Breast epithelium (tissue), 4 donors: ENCODE measurements around the gene COL23A1. TPM values are rescaled to one million over a fixed set of nuclear protein-coding genes. Genes with fewer than 3 reads are reported as not detected.
"Not testable (repeated sequence)": the region's sequence is repeated elsewhere in the genome, so short reads cannot be mapped to it uniquely, and the experiment has no call there.

ENCODE experiments used
- DNase-seq, 2 donors: peaks; one replicate each; pipeline ENCODE4 v3.0.0-alpha.2; 2019; ENCODE audit warnings: low spot score in 2 of 2
- H3K27ac ChIP-seq, 2 donors: fragments of 200-600 bp; sonication (generic) in 1 of 2; one replicate each; pipeline ENCODE4 v1.5.1; 2016 to 2019; ENCODE audit warnings: mild to moderate bottlenecking in 1 of 2
- H3K27me3 ChIP-seq, 2 donors: fragments of 200-600 bp; sonication (generic) in 1 of 2; one replicate each; pipeline versions ENCODE4 v1.5.1 to v1.6.0; 2017 to 2019; ENCODE audit warnings: control low read depth in 1 of 2, mild to moderate bottlenecking in 1 of 2
- H3K36me3 ChIP-seq: fragments of 200-600 bp; one replicate; pipeline ENCODE4 v1.5.1; 2019
- H3K4me1 ChIP-seq, 2 donors: fragments of 200-600 bp; sonication (generic); one replicate each; pipeline ENCODE4 v1.5.1; 2016 to 2019; ENCODE audit warnings: control low read depth in 1 of 2
- H3K4me3 ChIP-seq, 3 donors: fragments of 200-600 bp; sonication (generic); 1 replicate in 2 of 3; 2 replicates in 1 of 3; pipeline ENCODE4 v1.5.1; 2016 to 2019; ENCODE audit warnings: mild to moderate bottlenecking in 3 of 3, moderate library complexity in 2 of 3
- H3K9me3 ChIP-seq, 2 donors: fragments of 200-600 bp; sonication (generic) in 1 of 2; one replicate each; pipeline ENCODE4 v1.5.1; 2016 to 2019; ENCODE audit warnings: control low read depth in 1 of 2
- CTCF ChIP-seq, 3 donors: fragments of 450-650 bp; IDR thresholded peaks; one replicate each; pipeline ENCODE4 v1.5.1; 2016 to 2017; ENCODE audit warnings: antibody characterized with exemption in 3 of 3, mild to moderate bottlenecking in 3 of 3, moderate library complexity in 3 of 3
- POLR2A ChIP-seq: fragments of 450-650 bp; IDR thresholded peaks from one replicate; pipeline ENCODE4 v1.6.1; 2016; ENCODE audit warnings: antibody characterized with exemption, mild to moderate bottlenecking, moderate library complexity
- POLR2AphosphoS5 ChIP-seq, 3 donors: sonication (generic); formaldehyde crosslinking; IDR thresholded peaks; one replicate each; pipeline ENCODE4 v1.6.1; 2017; ENCODE audit warnings: antibody characterized with exemption in 3 of 3
- intact Hi-C: fragments of 100-400 bp; cut with DNase I; formaldehyde crosslinking; loops from one replicate; pipeline ENCODE4 v1.15.1; 2023; ENCODE audit warnings: low total_unique reads
- total RNA-seq, 3 donors: library from RNA; depleted of rRNA; stranded (reverse); fragments of >200 nt; gene quantifications; one replicate each; pipeline ENCODE4 v1.1.0, GENCODE V29; 2016

COL23A1 gene
- total RNA-seq, 3 donors from 2014 or later: 0.32 to 3.3 (median 2.6) TPM

DNA sequence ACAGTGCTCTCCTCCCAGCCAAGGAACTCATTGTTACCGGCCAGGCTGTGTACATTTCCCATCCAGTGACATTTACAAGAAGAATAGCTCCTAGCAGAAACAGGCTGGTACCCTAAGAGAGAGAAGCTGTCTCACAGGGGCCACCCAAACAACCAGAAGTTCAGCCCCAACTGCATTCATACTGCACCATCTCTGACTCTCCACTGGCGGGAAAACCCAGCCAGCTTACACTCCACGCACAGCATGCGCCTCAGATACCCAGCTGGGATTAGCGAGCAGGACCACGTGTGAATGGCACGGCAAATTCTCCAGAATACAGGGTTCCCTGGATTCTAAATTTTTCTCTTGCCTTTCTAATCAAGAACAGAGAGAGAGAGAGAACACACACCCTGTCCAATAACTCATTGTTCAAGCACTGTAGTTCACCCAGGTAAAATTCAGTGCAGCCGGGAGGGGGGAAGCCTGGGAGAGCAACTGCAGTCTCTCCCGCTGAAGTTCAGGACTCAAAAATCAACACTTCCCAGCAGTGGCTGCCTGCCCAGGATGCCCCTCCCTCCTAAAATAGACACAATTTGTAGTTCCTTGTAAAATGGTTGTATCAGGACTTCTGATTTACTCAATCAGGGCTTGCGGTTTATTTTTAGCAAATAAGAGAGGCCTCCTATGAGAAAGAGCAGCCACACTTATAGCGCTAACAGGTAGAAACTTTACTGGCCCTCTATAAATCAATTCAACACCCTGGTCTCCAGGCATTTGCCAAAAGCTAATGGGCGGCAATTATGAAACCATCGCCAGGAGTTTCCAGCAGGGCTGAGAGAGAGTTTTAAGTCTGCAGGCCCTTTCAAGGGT lies 2.2 kb downstream of the COL23A1 start:
- no peak overlapping the region for H3K4me3 ChIP-seq
- no peak for TF ChIP-seq POLR2A
- no peak for TF ChIP-seq CTCF (IDR thresholded peaks at IDR 0.05)
- TF ChIP-seq POLR2AphosphoS5 (IDR thresholded peaks at IDR 0.05): no peak
- H3K4me1 ChIP-seq: peaks cover 0 to 10% of the 10 kb centered on the region in 2 donors
- H3K36me3 ChIP-seq: no peaks in the 10 kb centered on the region
- H3K27ac ChIP-seq: no peak overlapping the region
- no peaks in the 10 kb centered on the region for H3K9me3 ChIP-seq
- intact Hi-C loops: no loop called here
- DNase-seq: no peak
- H3K27me3 ChIP-seq: peaks cover 3 to 16% of the 10 kb centered on the region in 2 donors

DNA sequence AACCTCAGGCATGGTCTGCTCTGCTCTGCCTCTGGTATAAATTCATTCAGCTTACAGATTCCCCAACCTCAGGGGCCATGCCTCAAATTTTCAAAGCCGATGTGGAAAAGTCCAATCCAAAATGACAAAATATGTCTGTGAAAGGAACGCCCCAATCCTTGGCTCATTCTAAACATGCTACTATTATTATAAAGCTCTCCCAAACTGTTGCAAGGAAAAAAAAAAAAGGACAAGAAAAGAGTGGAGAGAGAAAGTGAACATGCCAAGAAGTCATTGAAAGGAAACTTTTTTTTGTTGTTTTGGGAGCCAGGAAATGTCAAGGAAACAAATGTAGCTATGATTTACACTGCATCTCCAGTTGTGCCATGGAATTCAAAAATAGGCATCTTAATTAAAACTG lies 3.8 kb downstream of the COL23A1 start:
- peaks cover 3 to 16% of the 10 kb centered on the region in 2 donors for H3K27me3 ChIP-seq
- H3K27ac ChIP-seq: no peak overlapping the region
- no peak overlapping the region for H3K4me3 ChIP-seq
- H3K4me1 ChIP-seq: peaks cover 0 to 10% of the 10 kb centered on the region in 2 donors
- H3K36me3 ChIP-seq: no peaks in the 10 kb centered on the region
- no peak for DNase-seq
- intact Hi-C loops: no loop called here
- no peaks in the 10 kb centered on the region for H3K9me3 ChIP-seq
- TF ChIP-seq POLR2A (no peak), CTCF (IDR thresholded peaks at IDR 0.05) (no peak), POLR2AphosphoS5 (IDR thresholded peaks at IDR 0.05) (no peak)

DNA sequence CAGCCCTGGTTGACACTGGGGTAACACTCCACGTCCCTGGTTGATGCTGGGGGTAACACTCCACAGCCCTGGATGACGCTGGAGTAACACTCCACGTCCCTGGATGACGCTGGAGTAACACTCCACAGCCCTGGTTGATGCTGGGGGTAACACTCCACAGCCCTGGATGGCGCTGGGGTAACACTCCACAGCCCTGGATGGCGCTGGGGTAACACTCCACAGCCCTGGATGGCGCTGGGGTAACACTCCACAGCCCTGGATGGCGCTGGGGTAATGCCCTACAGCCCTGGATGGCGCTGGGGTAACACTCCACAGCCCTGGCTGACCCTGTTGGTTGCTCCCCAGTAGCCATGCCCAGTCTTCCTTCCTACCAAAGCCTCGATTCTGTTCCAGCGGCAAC lies 4.8 kb downstream of the COL23A1 start:
- H3K9me3 ChIP-seq, H3K4me1 ChIP-seq, intact Hi-C loops, DNase-seq, H3K36me3 ChIP-seq, H3K27ac ChIP-seq, H3K4me3 ChIP-seq: not testable (repeated sequence)
- peaks cover 3 to 16% of the 10 kb centered on the region in 2 donors for H3K27me3 ChIP-seq

GRCh38 chr5:178583279-178583678 lies 6.9 kb downstream of the COL23A1 start:
- Histone ChIP-seq H3K4me3 (no peak overlapping the region), H3K27ac (no peak overlapping the region), H3K4me1 (no peaks in the 10 kb centered on the region), H3K9me3 (no peaks in the 10 kb centered on the region), H3K27me3 (peaks cover 3 to 5% of the 10 kb centered on the region in 2 donors), H3K36me3 (no peaks in the 10 kb centered on the region)
- intact Hi-C loops: no loop called here
- no peak for DNase-seq
- TF ChIP-seq POLR2AphosphoS5 (IDR thresholded peaks at IDR 0.05) (no peak), CTCF (IDR thresholded peaks at IDR 0.05) (no peak), POLR2A (no peak)

GRCh38 chr5:178582291-178582690 lies 7.9 kb downstream of the COL23A1 start:
- Histone ChIP-seq H3K9me3 (no peaks in the 10 kb centered on the region), H3K4me1 (no peaks in the 10 kb centered on the region), H3K4me3 (no peak overlapping the region), H3K36me3 (no peaks in the 10 kb centered on the region), H3K27ac (no peak overlapping the region), H3K27me3 (peaks cover 5 to 7% of the 10 kb centered on the region in 2 donors)
- no peak for DNase-seq
- TF ChIP-seq POLR2A: no peak
- no peak for TF ChIP-seq CTCF (IDR thresholded peaks at IDR 0.05)
- TF ChIP-seq POLR2AphosphoS5 (IDR thresholded peaks at IDR 0.05): no peak
- intact Hi-C loops: no loop called here
